MCF 10A (cell line): ENCODE measurements around the gene DUSP15. TPM values are rescaled to one million over a fixed set of nuclear protein-coding genes. Genes with fewer than 3 reads are reported as not detected.

Source experiments
- BruUV-seq: library from RNA; stranded (reverse); fragments of 400-500 nt; replicated peaks from 2 replicates; lab custom pipeline; 2021; lab: Mats Ljungman, UMichigan
- CTCF ChIA-PET: fragments of 300-600 bp; sonication (Branson Sonifier 250); formaldehyde crosslinking; extraction: SDS; loops from one replicate; lab custom pipeline; 2021; ENCODE audit warnings: antibody characterized with exemption, inconsistent platforms; lab: Yijun Ruan, JAX
- POLR2A ChIA-PET: fragments of 300-600, 350-650 bp; sonication (Branson Sonifier 250); formaldehyde crosslinking; extraction: SDS; loops from one replicate; lab custom pipeline; 2020; ENCODE audit warnings: antibody characterized with exemption, inconsistent platforms; lab: Yijun Ruan, JAX
- DNase-seq: peaks from one replicate; pipeline ENCODE4 v3.0.0-alpha.2; 2018; ENCODE audit not compliant: unreplicated experiment
- H3K27ac Mint-ChIP-seq: one replicate; pipeline ENCODE4 v1.8.0; 2022; ENCODE audit warnings: mild to moderate bottlenecking, low read depth, mixed read lengths; ENCODE audit not compliant: unreplicated experiment
- H3K27me3 Mint-ChIP-seq: one replicate; pipeline ENCODE4 v1.8.0; 2022; ENCODE audit warnings: mixed read lengths; ENCODE audit not compliant: insufficient read depth, unreplicated experiment
- H3K36me3 Mint-ChIP-seq: one replicate; pipeline ENCODE4 v1.8.0; 2022; ENCODE audit warnings: mild to moderate bottlenecking, moderate library complexity, mixed read lengths; ENCODE audit not compliant: insufficient read depth, unreplicated experiment
- H3K4me1 Mint-ChIP-seq: one replicate; pipeline ENCODE4 v1.8.0; 2022; ENCODE audit warnings: mixed read lengths; ENCODE audit not compliant: insufficient read depth, unreplicated experiment
- H3K4me3 Mint-ChIP-seq: one replicate; pipeline ENCODE4 v1.8.0; 2022; ENCODE audit warnings: mild to moderate bottlenecking, moderate library complexity, mixed read lengths; ENCODE audit not compliant: unreplicated experiment
- H3K9me3 Mint-ChIP-seq: one replicate; pipeline ENCODE4 v1.8.0; 2022; ENCODE audit warnings: mixed read lengths; ENCODE audit not compliant: unreplicated experiment
- CTCF ChIP-seq: fragments of 200-600 bp; IDR thresholded peaks from one replicate; pipeline ENCODE4 v1.8.0; 2022; ENCODE audit warnings: antibody characterized with exemption, mild to moderate bottlenecking; ENCODE audit not compliant: unreplicated experiment
- intact Hi-C: fragments of 100-400 bp; cut with micrococcal nuclease; formaldehyde crosslinking; loops from 2 replicates; pipeline ENCODE4 v1.14.1; 2022
- total RNA-seq: library from RNA; stranded (reverse); gene quantifications from 2 replicates; pipeline ENCODE4 v1.2.3, GENCODE V29; 2022

DUSP15 gene
- total RNA-seq, 1 experiment from 2014 or later, result not detected

- no peak for DNase-seq
- no peaks in the 10 kb centered on the region for H3K36me3 Mint-ChIP-seq
- no TSS peak for BruUV-seq
- ChIA-PET POLR2A (no interaction called here), CTCF (interaction anchor here (0.5 to 4.9 kb wide), 37 partner anchors 9 to 904 kb away, joined by 3 to 50 read pairs (median 4); partner anchors contain the start of gene PDRG1)
- TF ChIP-seq CTCF, result no peak
- H3K4me1 Mint-ChIP-seq, result peaks cover 11% of the 10 kb centered on the region
- no peaks in the 10 kb centered on the region for H3K9me3 Mint-ChIP-seq
- H3K4me3 Mint-ChIP-seq, result no peak overlapping the region
- H3K27ac Mint-ChIP-seq, result no peak overlapping the region
- intact Hi-C loops, result loop anchor here (1.0 to 2.0 kb wide), 2 partner anchors 23 to 122 kb away; no protein-coding TSS in a partner anchor
- H3K27me3 Mint-ChIP-seq, result peaks cover 31% of the 10 kb centered on the region
Observed at GRCh38 chr20:31846793-31847138, 23.6 kb downstream of the DUSP15 start.

GRCh38 chr20:31845300-31845863 is 24.9 kb downstream of the DUSP15 start, which contains the start of gene FOXS1:
FOXS1 (minus strand) TSS chr20:31845604; CDS start chr20:31845542, 62 bp downstream.
- CTCF ChIA-PET, result interaction anchor here (0.6 to 4.9 kb wide), 10 partner anchors 9 to 233 kb away, joined by 3 to 50 read pairs (median 4); no protein-coding TSS in a partner anchor
- DNase-seq, result no peak
- Mint-ChIP-seq H3K4me1 (peaks cover 12% of the 10 kb centered on the region), H3K27me3 (peaks cover 17% of the 10 kb centered on the region), H3K4me3 (no peak within 1 kb of the TSS), H3K9me3 (no peaks in the 10 kb centered on the region), H3K27ac (no peak within 1 kb of the TSS), H3K36me3 (no peaks in the 10 kb centered on the region)
- no peak for TF ChIP-seq CTCF
- POLR2A ChIA-PET, result interaction anchor here (1.2 kb wide), 1 partner anchor 106 kb away, joined by 4 read pairs; the partner anchor contains the start of gene PDRG1
- BruUV-seq, result no TSS peak
- intact Hi-C loops, result no loop called here

- Mint-ChIP-seq H3K9me3 (no peaks in the 10 kb centered on the region), H3K27ac (no peak overlapping the region), H3K4me1 (peaks cover 12% of the 10 kb centered on the region), H3K36me3 (no peaks in the 10 kb centered on the region), H3K4me3 (no peak overlapping the region), H3K27me3 (peaks cover 14% of the 10 kb centered on the region)
- POLR2A ChIA-PET, result interaction anchor here (1.2 kb wide), 1 partner anchor 107 kb away, joined by 4 read pairs; the partner anchor contains the start of gene PDRG1
- BruUV-seq, result no TSS peak
- TF ChIP-seq CTCF, result no peak
- no peak for DNase-seq
- intact Hi-C loops, result no loop called here
- CTCF ChIA-PET, result interaction anchor here (0.6 to 4.9 kb wide), 11 partner anchors 9 to 247 kb away, joined by 3 to 50 read pairs (median 4); no protein-coding TSS in a partner anchor
Observed at GRCh38 chr20:31844737-31845299, 25.5 kb downstream of the DUSP15 start.

GRCh38 chr20:31843881-31844280 is 26.4 kb downstream of the DUSP15 start:
- Mint-ChIP-seq H3K27me3 (peaks cover 5% of the 10 kb centered on the region), H3K4me3 (no peak overlapping the region), H3K36me3 (no peaks in the 10 kb centered on the region), H3K4me1 (peaks cover 12% of the 10 kb centered on the region), H3K9me3 (no peaks in the 10 kb centered on the region), H3K27ac (no peak overlapping the region)
- DNase-seq, result no peak
- no peak for TF ChIP-seq CTCF
- CTCF ChIA-PET, result interaction anchor here (0.5 to 3.1 kb wide), 6 partner anchors 9 to 808 kb away, joined by 3 to 20 read pairs (median 4); no protein-coding TSS in a partner anchor
- intact Hi-C loops, result no loop called here
- BruUV-seq, result no TSS peak
- POLR2A ChIA-PET, result no interaction called here
